Panc1 (cell line): Measurements from ENCODE around the gene ADIG. TPM values are rescaled to one million over a fixed set of nuclear protein-coding genes. Genes with fewer than 3 reads are reported as not detected.

Experiments used
- ATAC-seq: fragments of 200-7000 bp; cut with Tn5 transposase; 2 replicates; pipeline ENCODE4 v1.9.1; 2020; ENCODE audit warnings: mild to moderate bottlenecking, moderate library complexity
- BruUV-seq: library from RNA; stranded (reverse); fragments of 400-500 nt; replicated peaks from 2 replicates; lab custom pipeline; 2021; lab: Mats Ljungman, UMichigan
- CTCF ChIA-PET: fragments of 300-600 bp; sonication (Branson Sonifier 250); formaldehyde crosslinking; loops from one replicate; lab custom pipeline; 2022; ENCODE audit warnings: antibody characterized with exemption; lab: Charles Lee
- POLR2A ChIA-PET: fragments of 300-600 bp; sonication (Branson Sonifier 250); formaldehyde crosslinking; loops from one replicate; lab custom pipeline; 2022; ENCODE audit warnings: antibody characterized with exemption; lab: Charles Lee
- DNase-seq: peaks from one replicate; pipeline ENCODE4 v3.0.0-alpha.2; 2010; ENCODE audit warnings: low read depth, low spot score
- H3K27ac ChIP-seq: 2 replicates; pipeline ENCODE4 v1.5.1; 2011; ENCODE audit warnings: mild to moderate bottlenecking, low read length, inconsistent platforms
- H3K27me3 ChIP-seq: fragments of 200-500 bp; sonication (Bioruptor generic); 2 replicates; pipeline ENCODE4 v1.6.0; 2014; ENCODE audit warnings: low read length, inconsistent platforms; ENCODE audit not compliant: control insufficient read depth, insufficient read depth
- H3K36me3 ChIP-seq: fragments of 200-500 bp; sonication (Bioruptor generic); 2 replicates; pipeline ENCODE4 v1.5.1; 2014; ENCODE audit warnings: inconsistent platforms, mild to moderate bottlenecking, low read length, moderate library complexity; ENCODE audit not compliant: control insufficient read depth, insufficient read depth
- H3K4me1 ChIP-seq: 2 replicates; pipeline ENCODE4 v1.5.1; 2011; ENCODE audit warnings: inconsistent platforms, mild to moderate bottlenecking, low read length, moderate library complexity; ENCODE audit not compliant: control insufficient read depth, insufficient read depth
- H3K4me3 ChIP-seq, 2 experiments: 2 replicates each; pipeline ENCODE4 v1.5.1; 2011 to 2012; ENCODE audit warnings: low read depth in 2 of 2, low read length in 2 of 2, mild to moderate bottlenecking in 2 of 2, inconsistent platforms in 1 of 2, moderate library complexity in 1 of 2
- H3K9me3 ChIP-seq: fragments of 200-500 bp; sonication (Bioruptor generic); 2 replicates; pipeline ENCODE4 v1.5.1; 2014; ENCODE audit warnings: low read depth, mild to moderate bottlenecking, inconsistent platforms, low read length, moderate library complexity; ENCODE audit not compliant: control insufficient read depth, insufficient read depth
- CTCF ChIP-seq: fragments of 450-650 bp; IDR thresholded peaks from 2 replicates; pipeline ENCODE4 v1.5.1; 2017; ENCODE audit warnings: mild to moderate bottlenecking
- POLR2AphosphoS5 ChIP-seq: IDR thresholded peaks from 2 replicates; pipeline ENCODE4 v1.6.1; 2012; ENCODE audit warnings: mild to moderate bottlenecking, low read depth, low read length, moderate library complexity
- REST ChIP-seq, 2 experiments: IDR thresholded peaks; 2 replicates each; pipeline ENCODE4 v1.6.1; 2011 to 2012; ENCODE audit warnings: low read depth in 2 of 2, control low read depth in 1 of 2, low read length in 1 of 2, mild to moderate bottlenecking in 1 of 2, moderate library complexity in 1 of 2; ENCODE audit not compliant: insufficient read depth in 1 of 2
- SIN3A ChIP-seq: IDR thresholded peaks from 2 replicates; pipeline ENCODE4 v1.6.1; 2012; ENCODE audit warnings: low read depth, mild to moderate bottlenecking, low read length, moderate library complexity, borderline replicate concordance; ENCODE audit not compliant: insufficient read depth
- TCF7L2 ChIP-seq: IDR thresholded peaks from 2 replicates; pipeline ENCODE4 v1.6.1; 2011; ENCODE audit warnings: mild to moderate bottlenecking, low read depth, low read length, inconsistent platforms
- in situ Hi-C: cut with HindIII; loops from 2 replicates; pipeline ENCODE4 v1.10.0; 2016; ENCODE audit warnings: low sequenced_read_pairs, low pct_unique_long_range_greater_than_20kb
- intact Hi-C: fragments of 100-400 bp; cut with micrococcal nuclease; formaldehyde crosslinking; loops from one replicate; pipeline ENCODE4 v1.10.0; 2022; ENCODE audit not compliant: unreplicated experiment
- total RNA-seq: library from RNA; stranded (reverse); gene quantifications from one replicate; pipeline ENCODE4 v1.2.1, GENCODE V29; 2021; ENCODE audit not compliant: unreplicated experiment

ADIG gene
- total RNA-seq, 1 experiment from 2014 or later, result not detected

GRCh38 chr20:38573413-38573812 lies 7.6 kb upstream of the ADIG start:
- CTCF ChIA-PET, result no interaction called here
- Histone ChIP-seq H3K9me3 (no peaks in the 10 kb centered on the region), H3K27ac (no peak overlapping the region), H3K27me3 (no peaks in the 10 kb centered on the region), H3K36me3 (peaks cover 30% of the 10 kb centered on the region), H3K4me3 (no peak overlapping the region), H3K4me1 (no peaks in the 10 kb centered on the region)
- no TSS peak for BruUV-seq
- POLR2A ChIA-PET, result no interaction called here
- no peak for DNase-seq
- intact Hi-C loops, result no loop called here
- no peak for TF ChIP-seq CTCF
- no peak for TF ChIP-seq SIN3A
- TF ChIP-seq POLR2AphosphoS5, result no peak
- ATAC-seq, result no peak
- in situ Hi-C loops, result no loop called here

GRCh38 chr20:38579219-38579910 lies 1.6 kb upstream of the ADIG start:
- no peaks in the 10 kb centered on the region for H3K4me1 ChIP-seq
- no peak overlapping the region for H3K27ac ChIP-seq
- DNase-seq (no peak), ATAC-seq (peak; percentile 40; the same call in 1 of the 2 replicates)
- H3K27me3 ChIP-seq, result no peaks in the 10 kb centered on the region
- BruUV-seq, result no TSS peak
- in situ Hi-C loops (no loop called here), intact Hi-C loops (no loop called here)
- H3K4me3 ChIP-seq, result no peak overlapping the region
- no peak for TF ChIP-seq POLR2AphosphoS5
- no peak for TF ChIP-seq CTCF
- TF ChIP-seq SIN3A, result no peak
- no peak for TF ChIP-seq REST (IDR thresholded peaks at IDR 0.05; ENCODE audit: insufficient read depth in 1 of 2, low read depth in 2 of 2, low read length in 1 of 2)
- no peak for TF ChIP-seq TCF7L2
- H3K9me3 ChIP-seq, result no peaks in the 10 kb centered on the region
- peaks cover 8% of the 10 kb centered on the region for H3K36me3 ChIP-seq
- POLR2A ChIA-PET, result no interaction called here
- CTCF ChIA-PET, result no interaction called here
